ENCODE measurements around the gene VMP1.
"Not testable (repeated sequence)": the region's sequence is repeated elsewhere in the genome, so short reads cannot be mapped to it uniquely, and the experiment has no call there.

The VMP1 gene

DNA sequence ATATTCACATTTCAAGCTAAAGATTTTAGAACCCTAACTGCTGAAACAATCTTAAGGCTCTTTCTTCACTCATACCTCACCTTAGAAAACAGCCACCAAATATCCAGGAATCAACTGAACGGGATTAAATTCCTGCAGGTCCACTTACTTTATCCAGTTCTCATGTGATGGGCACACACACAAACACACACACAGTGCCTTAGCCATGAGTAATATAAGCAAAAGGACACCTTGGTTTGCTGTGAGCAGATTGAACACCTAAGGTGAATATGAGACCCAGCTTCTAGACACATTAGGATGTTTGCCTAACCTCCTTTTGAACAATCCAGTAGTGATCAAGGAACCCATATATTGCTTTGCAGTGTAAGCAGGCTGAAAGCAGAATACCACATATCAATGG is 103.8 kb downstream of the VMP1 start:
- no peak for DNase-seq (ENCODE audit: low read depth in 2 of 2)

GRCh38 chr17:59812139-59812538 is 104.7 kb downstream of the VMP1 start:
- DNase-seq (ENCODE audit: low read depth in 2 of 2) = no peak

GRCh38 chr17:59814276-59814675 is 106.8 kb downstream of the VMP1 start:
- no peak for DNase-seq (ENCODE audit: low read depth in 2 of 2)

GRCh38 chr17:59814685-59815084 is 107.2 kb downstream of the VMP1 start:
- no peak for DNase-seq (ENCODE audit: low read depth in 2 of 2)

DNA sequence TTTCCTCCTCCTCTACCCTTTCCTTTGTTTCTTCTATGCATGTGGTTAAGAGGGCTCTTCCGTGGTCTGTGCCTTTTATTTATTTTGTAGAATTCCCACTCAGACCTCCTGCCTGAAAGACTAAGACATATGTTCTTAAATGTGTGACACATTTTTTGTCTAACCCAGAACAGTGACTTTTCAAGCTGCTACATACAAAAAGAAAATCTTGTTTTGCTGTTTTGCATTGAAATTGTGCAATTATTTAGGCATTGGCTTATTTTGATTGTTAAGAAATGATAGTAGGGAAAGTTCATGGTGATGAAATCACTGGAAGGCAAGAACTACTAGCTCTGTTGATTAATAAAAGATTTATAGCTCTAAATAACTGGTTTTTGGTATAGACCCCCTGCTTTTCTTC is 108.5 kb downstream of the VMP1 start:
- DNase-seq (ENCODE audit: low read depth in 2 of 2) = no peak

DNA sequence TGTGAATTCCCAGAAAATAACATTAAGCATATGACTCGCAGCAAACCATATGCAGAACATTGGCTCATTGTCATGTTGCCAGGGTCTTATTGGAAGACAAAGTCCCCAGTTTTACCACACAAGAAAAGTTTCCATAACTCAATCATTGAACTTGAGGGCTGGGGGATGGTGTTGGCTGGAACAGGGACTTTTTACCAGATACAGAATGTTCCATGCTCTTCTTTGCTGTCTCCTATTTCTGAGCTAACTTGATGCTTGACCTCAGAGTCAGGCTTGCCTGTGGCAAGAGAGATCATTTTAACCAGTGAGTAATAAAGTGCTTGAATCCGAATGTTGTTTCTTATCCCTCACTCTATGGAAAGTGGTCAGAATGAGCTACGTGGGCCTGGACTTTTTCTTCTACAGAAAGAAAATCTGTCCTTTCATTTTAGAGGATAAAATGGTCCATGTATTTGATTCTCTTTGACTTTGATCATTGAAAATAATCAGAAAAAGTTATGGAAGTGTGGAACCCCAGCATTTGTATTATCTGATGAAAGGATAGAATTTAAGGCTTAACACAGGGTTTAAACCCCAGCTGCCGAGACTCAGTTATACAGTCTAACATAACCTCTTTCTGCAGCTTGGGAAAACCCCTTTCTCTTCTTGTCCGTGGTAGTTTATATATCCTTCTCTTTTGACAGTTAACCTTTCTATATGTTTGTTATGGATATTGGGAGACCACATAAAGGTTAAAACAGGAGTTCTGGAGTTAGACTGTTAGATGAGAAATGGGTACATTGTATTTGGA is 118.3 kb downstream of the VMP1 start:
- no peak for DNase-seq (ENCODE audit: low read depth in 2 of 2)

- DNase-seq (ENCODE audit: low read depth in 2 of 2) = no peak
These were observed 119.4 kb downstream of the VMP1 start for GRCh38 chr17:59826706-59827453.

- no peak for DNase-seq (ENCODE audit: low read depth in 2 of 2)
These were observed 120.4 kb downstream of the VMP1 start for GRCh38 chr17:59827721-59828477.

GRCh38 chr17:59828478-59828760 is 121.0 kb downstream of the VMP1 start:
- DNase-seq (ENCODE audit: low read depth in 2 of 2) = no peak

GRCh38 chr17:59828819-59829216 is 121.4 kb downstream of the VMP1 start:
- not testable (repeated sequence) for DNase-seq (ENCODE audit: low read depth in 2 of 2)

- DNase-seq (ENCODE audit: low read depth in 2 of 2) = no peak
These were observed 122.0 kb downstream of the VMP1 start for GRCh38 chr17:59829217-59830006.

DNA sequence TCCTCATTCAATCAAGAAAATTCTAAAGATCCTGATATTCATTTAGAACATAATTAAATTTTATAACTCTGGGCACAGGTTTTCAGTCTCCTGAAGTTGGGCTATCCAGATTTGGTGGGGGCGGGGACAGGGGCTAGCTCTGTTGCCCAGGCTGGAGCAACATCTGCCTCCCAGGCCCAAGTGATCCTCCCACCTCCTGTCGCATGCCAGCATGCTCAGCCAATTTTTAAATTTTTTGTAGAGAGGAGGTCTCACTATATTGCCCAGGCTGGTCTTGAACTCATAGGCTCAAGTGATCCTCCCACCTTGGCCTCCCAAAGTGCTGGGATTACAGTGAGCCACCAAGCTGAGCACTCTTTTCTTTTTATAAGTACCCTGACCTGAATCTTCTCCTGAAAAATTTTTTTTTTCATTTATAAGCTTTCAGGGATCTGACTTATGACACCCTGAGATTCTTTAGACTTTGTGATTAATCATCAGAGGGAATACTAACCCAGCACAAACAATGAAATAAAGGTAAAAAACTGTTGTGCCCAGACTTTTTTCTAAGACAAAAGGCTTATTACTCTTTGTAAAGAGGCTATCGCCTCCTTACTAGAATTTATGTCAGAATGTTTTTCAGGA is 122.7 kb downstream of the VMP1 start:
- DNase-seq (ENCODE audit: low read depth in 2 of 2) = no peak

GRCh38 chr17:59830846-59831486 is 123.5 kb downstream of the VMP1 start:
- no peak for DNase-seq (ENCODE audit: low read depth in 2 of 2)

- DNase-seq (ENCODE audit: low read depth in 2 of 2) = no peak
These were observed 125.5 kb downstream of the VMP1 start for GRCh38 chr17:59832883-59833379.

GRCh38 chr17:59837308-59838051 is 130.0 kb downstream of the VMP1 start:
- DNase-seq (ENCODE audit: low read depth in 2 of 2) = peak in 1 of 2 donors; percentile 42

- DNase-seq (ENCODE audit: low read depth in 2 of 2) = no peak
These were observed 130.8 kb downstream of the VMP1 start for GRCh38 chr17:59838052-59838916.

DNA sequence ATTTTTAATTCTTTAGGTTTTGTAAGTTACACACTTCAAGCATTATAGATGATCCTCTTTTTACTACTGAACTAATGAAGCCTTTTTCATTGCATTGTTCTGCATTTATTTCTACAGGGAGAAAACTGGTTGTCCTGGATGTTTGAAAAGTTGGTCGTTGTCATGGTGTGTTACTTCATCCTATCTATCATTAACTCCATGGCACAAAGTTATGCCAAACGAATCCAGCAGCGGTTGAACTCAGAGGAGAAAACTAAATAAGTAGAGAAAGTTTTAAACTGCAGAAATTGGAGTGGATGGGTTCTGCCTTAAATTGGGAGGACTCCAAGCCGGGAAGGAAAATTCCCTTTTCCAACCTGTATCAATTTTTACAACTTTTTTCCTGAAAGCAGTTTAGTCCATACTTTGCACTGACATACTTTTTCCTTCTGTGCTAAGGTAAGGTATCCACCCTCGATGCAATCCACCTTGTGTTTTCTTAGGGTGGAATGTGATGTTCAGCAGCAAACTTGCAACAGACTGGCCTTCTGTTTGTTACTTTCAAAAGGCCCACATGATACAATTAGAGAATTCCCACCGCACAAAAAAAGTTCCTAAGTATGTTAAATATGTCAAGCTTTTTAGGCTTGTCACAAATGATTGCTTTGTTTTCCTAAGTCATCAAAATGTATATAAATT is 132.3 kb downstream of the VMP1 start:
- DNase-seq (ENCODE audit: low read depth in 2 of 2) = no peak

DNA sequence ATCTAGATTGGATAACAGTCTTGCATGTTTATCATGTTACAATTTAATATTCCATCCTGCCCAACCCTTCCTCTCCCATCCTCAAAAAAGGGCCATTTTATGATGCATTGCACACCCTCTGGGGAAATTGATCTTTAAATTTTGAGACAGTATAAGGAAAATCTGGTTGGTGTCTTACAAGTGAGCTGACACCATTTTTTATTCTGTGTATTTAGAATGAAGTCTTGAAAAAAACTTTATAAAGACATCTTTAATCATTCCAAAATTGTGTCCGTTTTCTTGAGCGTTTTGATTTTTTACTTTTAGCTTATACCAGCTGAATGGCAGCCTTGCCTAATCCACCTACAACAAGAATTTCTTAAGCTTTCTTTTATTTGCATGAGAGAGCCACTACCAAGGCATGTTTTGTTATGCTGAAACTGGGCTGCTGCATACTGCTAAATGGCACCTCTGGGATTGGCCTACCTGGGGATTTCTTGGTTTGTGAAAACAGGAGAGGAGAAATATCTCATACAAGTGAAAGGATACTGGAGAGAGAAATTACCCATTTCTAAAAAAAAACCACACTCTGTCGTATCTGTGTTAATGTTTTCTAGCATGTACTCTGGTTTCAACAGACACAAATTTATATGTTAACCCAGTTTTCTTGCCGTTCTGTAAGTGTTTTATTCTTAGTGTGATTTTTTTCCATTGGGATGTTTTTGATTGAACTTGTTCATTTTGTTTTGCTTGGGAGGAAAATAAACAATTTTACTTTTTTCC is 133.1 kb downstream of the VMP1 start:
- no peak for DNase-seq (ENCODE audit: low read depth in 2 of 2)

All from stimulated activated CD8-positive, alpha-beta memory T cell treated with anti-CD3 and anti-CD28 coated beads, Interleukin-2, amount 100 ng/mL, for 1 hour (primary cell).